HG03521 (cell line): ENCODE results near the gene PLCB2.

ENCODE experiments used
- ATAC-seq: cut with Tn5 transposase; IDR thresholded peaks from one replicate; pipeline ENCODE4 v1.9.1; 2021; ENCODE audit warnings: mild to moderate bottlenecking, moderate library complexity; ENCODE audit not compliant: unreplicated experiment

The PLCB2 gene

GRCh38 chr15:40274350-40275274 lies 33.1 kb downstream of the PLCB2 start:
- no peak for ATAC-seq

DNA sequence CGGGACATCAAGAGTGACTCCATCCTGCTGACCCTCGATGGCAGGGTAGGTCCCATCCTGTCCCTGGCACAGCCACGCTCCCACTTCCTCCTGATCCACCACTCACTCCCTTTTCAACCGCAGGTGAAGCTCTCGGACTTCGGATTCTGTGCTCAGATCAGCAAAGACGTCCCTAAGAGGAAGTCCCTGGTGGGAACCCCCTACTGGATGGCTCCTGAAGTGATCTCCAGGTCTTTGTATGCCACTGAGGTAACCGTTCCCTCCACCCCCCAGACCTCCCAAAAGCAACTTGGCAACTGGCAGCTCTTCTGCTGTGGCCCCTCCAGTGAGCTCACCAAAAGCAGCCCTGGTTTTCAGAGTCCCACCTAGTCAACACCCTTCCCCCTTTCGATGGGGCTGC lies 34.3 kb downstream of the PLCB2 start:
- no peak for ATAC-seq

DNA sequence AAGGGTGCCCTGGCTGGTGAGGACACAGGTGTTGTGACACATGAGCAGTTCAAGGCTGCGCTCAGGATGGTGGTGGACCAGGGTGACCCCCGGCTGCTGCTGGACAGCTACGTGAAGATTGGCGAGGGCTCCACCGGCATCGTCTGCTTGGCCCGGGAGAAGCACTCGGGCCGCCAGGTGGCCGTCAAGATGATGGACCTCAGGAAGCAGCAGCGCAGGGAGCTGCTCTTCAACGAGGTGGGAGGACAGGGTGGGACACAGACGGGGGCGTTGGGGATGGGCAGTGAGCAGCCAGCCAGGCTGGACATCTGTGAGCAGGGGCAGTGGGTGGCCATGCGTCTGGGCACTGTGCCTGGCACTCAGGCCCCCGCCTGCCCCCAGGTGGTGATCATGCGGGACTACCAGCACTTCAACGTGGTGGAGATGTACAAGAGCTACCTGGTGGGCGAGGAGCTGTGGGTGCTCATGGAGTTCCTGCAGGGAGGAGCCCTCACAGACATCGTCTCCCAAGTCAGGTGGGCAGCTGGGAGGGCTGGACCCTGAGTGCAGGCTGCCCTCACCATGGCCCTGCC lies 35.2 kb downstream of the PLCB2 start:
- ATAC-seq: no peak

DNA sequence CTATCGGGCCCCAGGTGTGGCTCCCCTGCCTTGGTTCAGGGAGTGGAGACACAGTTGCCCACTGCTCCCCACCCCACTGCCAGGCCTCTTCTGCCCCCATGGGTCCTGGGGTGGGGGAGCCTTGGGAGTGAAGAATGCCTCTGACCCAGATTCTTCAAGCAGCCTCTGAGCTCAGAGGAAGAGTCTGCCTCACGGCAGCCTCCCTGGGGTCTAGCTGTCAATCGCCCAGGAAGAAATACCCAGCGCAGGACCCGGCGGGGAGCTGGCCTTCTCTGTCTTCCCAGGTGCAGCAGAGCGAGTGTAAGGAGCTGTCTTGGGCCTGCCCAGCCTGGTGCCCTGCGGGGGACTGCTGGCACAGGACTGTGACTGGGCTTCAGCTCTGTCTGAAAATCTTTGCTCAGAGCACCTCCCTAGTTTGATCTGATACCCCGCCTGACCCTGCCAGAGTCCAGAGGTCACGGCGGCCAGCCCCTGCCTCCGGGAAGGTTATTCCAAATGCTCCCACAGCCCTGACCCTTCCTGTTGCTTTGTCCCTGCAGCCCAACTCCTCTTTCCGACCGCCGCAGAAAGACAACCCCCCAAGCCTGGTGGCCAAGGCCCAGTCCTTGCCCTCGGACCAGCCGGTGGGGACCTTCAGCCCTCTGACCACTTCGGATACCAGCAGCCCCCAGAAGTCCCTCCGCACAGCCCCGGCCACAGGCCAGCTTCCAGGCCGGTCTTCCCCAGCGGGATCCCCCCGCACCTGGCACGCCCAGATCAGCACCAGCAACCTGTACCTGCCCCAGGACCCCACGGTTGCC lies 35.9 kb downstream of the PLCB2 start:
- no peak for ATAC-seq

- no peak for ATAC-seq
Observed at GRCh38 chr15:40270246-40270995, 37.3 kb downstream of the PLCB2 start.

GRCh38 chr15:40269604-40270003 lies 38.1 kb downstream of the PLCB2 start:
- no peak for ATAC-seq

DNA sequence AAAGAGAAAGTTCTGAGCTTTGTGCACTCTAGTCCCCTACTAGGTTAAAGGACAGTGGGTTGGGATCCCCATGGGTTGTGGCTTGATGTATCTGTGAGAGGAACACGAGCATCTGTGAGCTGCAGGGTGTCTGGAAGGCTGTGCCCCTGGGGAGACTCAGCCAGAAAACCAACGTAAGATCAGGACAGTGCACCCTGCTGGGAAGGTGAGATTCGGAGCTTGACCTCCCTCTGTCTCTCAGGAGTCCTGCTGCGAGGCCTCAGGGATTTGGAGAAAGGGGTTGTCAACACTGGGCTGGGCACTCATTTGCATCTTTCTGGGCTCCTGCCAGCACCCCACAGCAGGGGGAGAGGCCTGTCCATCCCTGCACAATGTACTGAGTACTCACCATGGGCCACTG lies 40.1 kb downstream of the PLCB2 start:
- ATAC-seq: no peak

GRCh38 chr15:40266828-40267304 lies 40.9 kb downstream of the PLCB2 start:
- no peak for ATAC-seq

GRCh38 chr15:40265875-40266274 lies 41.9 kb downstream of the PLCB2 start:
- no peak for ATAC-seq

- no peak for ATAC-seq
Observed at GRCh38 chr15:40265355-40265754, 42.4 kb downstream of the PLCB2 start.

GRCh38 chr15:40264321-40265153 lies 43.2 kb downstream of the PLCB2 start:
- ATAC-seq: no peak

- ATAC-seq: no peak
Observed at GRCh38 chr15:40263024-40263754, 44.5 kb downstream of the PLCB2 start.

- no peak for ATAC-seq
Observed at GRCh38 chr15:40259021-40259420, 48.7 kb downstream of the PLCB2 start.

GRCh38 chr15:40258544-40258943 lies 49.2 kb downstream of the PLCB2 start:
- no peak for ATAC-seq

DNA sequence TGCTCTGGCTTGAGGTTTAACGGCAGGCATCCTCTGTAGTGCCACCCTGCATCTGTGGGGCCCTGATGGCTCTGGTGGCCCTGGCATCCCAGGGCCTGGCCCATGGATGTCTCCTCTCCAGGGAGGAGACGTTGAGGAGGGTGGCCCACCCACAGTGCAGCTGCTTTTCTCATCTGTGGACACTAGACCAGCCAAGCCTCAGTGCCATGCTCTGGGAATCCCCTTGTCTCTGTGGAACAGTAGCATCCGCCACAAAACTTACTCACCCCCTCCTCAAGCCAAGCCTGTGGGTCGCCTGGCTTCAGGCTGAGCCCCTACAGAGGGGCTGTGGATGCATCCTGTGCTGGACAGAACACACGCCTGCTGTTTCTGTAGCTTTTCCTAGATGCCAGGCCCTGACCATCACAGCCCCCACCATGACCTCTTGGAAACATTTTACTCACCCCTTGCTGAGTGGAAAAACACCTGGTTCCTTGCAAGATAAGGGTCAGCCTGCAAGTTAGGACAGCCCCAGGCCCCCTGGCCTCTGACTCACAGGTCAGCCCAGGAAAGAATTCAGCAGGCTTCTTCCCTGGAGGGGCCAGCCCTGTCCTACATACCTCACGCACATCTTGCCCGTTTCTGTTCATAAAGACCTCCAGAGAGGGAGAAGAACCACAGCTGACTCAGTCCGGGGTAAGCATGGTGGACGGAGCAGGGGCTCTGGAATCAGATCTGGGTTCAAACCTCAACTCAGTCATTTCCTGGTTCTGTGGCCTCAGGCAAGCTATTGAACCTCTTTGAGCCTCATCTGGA lies 49.9 kb downstream of the PLCB2 start:
- ATAC-seq: no peak

DNA sequence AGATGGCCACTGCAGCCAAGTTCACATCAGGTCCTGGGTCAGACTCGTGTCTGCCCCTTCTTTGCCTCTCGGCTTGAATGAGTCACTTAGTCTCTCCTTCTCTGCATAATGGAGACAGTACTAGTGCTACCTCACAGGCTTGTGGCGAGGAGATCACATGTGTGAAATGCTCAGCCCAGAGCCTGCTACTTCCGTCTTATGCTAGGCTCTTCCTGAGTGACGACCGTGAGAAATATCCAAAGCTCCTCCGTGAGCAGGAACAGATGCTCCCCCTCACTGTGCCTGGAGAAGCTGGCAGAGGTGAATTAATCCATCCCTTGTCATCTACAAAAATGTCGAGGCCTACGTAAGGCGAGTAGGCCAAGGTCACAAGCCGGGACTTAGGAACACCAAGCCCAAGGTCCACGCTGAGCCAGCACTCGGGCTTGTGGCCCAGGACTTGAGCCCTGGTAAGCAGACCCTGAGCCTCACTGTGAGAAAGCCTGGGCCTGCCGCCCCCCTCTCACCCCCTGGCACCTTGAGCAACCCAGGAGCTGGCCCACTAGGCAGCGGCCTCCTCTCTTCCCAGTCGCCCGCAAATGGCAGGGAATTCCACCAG lies 51.0 kb downstream of the PLCB2 start:
- ATAC-seq: no peak

- no peak for ATAC-seq
Observed at GRCh38 chr15:40255033-40255432, 52.7 kb downstream of the PLCB2 start.

- no peak for ATAC-seq
Observed at GRCh38 chr15:40254452-40254851, 53.3 kb downstream of the PLCB2 start.
